Naive thymus-derived CD4-positive, alpha-beta T cell (primary cell): ENCODE results near the gene CAMKMT. TPM values are rescaled to one million over a fixed set of nuclear protein-coding genes. Genes with fewer than 3 reads are reported as not detected.

Source experiments
- ATAC-seq: fragments of 150-1000 bp; cut with Tn5 transposase; 2 replicates; pipeline ENCODE4 v1.10.0; 2021; ENCODE audit warnings: mild to moderate bottlenecking, moderate library complexity
- CTCF ChIA-PET: fragments of 350-600 bp; sonication (Branson Sonifier 250); formaldehyde crosslinking; loops from one replicate; lab custom pipeline; 2021; ENCODE audit warnings: antibody characterized with exemption; lab: Charles Lee
- POLR2A ChIA-PET: fragments of 350-600 bp; sonication (Branson Sonifier 250); formaldehyde crosslinking; loops from one replicate; lab custom pipeline; 2021; ENCODE audit warnings: antibody characterized with exemption, inconsistent platforms; lab: Charles Lee
- DNase-seq, 9 donors: peaks; one replicate each; pipeline versions ENCODE4 v3.0.0 to v3.0.0-alpha.2; 2020 to 2022; ENCODE audit warnings: mixed read lengths in 1 of 9
- H3K27ac ChIP-seq: one replicate; pipeline ENCODE4 v1.7.0; 2013; ENCODE audit warnings: mild to moderate bottlenecking, low read depth, low read length, moderate library complexity
- H3K27me3 ChIP-seq, 2 donors: one replicate each; pipeline ENCODE4 v1.7.0; 2013; ENCODE audit warnings: low read length in 2 of 2, mild to moderate bottlenecking in 2 of 2, moderate library complexity in 2 of 2; ENCODE audit not compliant: control insufficient read depth in 2 of 2, insufficient read depth in 2 of 2
- H3K36me3 ChIP-seq, 3 experiments: 1 replicate in 2 of 3; 2 replicates in 1 of 3; pipeline ENCODE4 v1.7.0; 2013; ENCODE audit warnings: low read length in 3 of 3, mild to moderate bottlenecking in 3 of 3, moderate library complexity in 1 of 3; ENCODE audit not compliant: insufficient read depth in 3 of 3, control insufficient read depth in 2 of 3
- H3K4me1 ChIP-seq, 2 donors: one replicate each; pipeline ENCODE4 v1.7.0; 2013; ENCODE audit warnings: low read length in 2 of 2, mild to moderate bottlenecking in 2 of 2, moderate library complexity in 1 of 2; ENCODE audit not compliant: control insufficient read depth in 2 of 2, insufficient read depth in 2 of 2
- H3K4me3 ChIP-seq: 2 replicates; pipeline ENCODE4 v1.7.0; 2013; ENCODE audit warnings: mild to moderate bottlenecking, low read length
- H3K9me3 ChIP-seq, 3 experiments: 1 replicate in 2 of 3; 2 replicates in 1 of 3; pipeline ENCODE4 v1.7.0; 2013; ENCODE audit warnings: low read length in 3 of 3; ENCODE audit not compliant: control insufficient read depth in 2 of 3
- H3K27ac Mint-ChIP-seq, 9 donors: one replicate each; pipeline ENCODE4 v1.8.0; 2020 to 2022; ENCODE audit warnings: mixed read lengths in 9 of 9, mild to moderate bottlenecking in 8 of 9, moderate library complexity in 5 of 9, inconsistent platforms in 2 of 9
- H3K27me3 Mint-ChIP-seq, 5 donors: one replicate each; pipeline ENCODE4 v1.8.0; 2021 to 2022; ENCODE audit warnings: mixed read lengths in 5 of 5, mild to moderate bottlenecking in 1 of 5
- H3K36me3 Mint-ChIP-seq, 5 donors: one replicate each; pipeline ENCODE4 v1.8.0; 2020 to 2022; ENCODE audit warnings: mixed read lengths in 5 of 5, mild to moderate bottlenecking in 3 of 5, inconsistent platforms in 1 of 5
- H3K4me1 Mint-ChIP-seq, 7 donors: one replicate each; pipeline ENCODE4 v1.8.0; 2020 to 2022; ENCODE audit warnings: mixed read lengths in 7 of 7, mild to moderate bottlenecking in 3 of 7, inconsistent platforms in 1 of 7
- H3K4me3 Mint-ChIP-seq, 10 donors: one replicate each; pipeline ENCODE4 v1.8.0; 2020 to 2022; ENCODE audit warnings: mild to moderate bottlenecking in 10 of 10, mixed read lengths in 10 of 10, moderate library complexity in 6 of 10, inconsistent platforms in 2 of 10
- H3K9me3 Mint-ChIP-seq, 11 donors: one replicate each; pipeline ENCODE4 v1.8.0; 2020 to 2022; ENCODE audit warnings: mixed read lengths in 11 of 11, mild to moderate bottlenecking in 4 of 11, inconsistent platforms in 1 of 11, moderate library complexity in 1 of 11
- intact Hi-C, 2 donors: fragments of 100-400 bp; cut with micrococcal nuclease; formaldehyde crosslinking; loops; one replicate each; pipeline ENCODE4 v1.15.1; 2023
- polyA plus RNA-seq, 2 donors: library from polyadenylated mRNA; unstranded; fragments of 300-500 nt; fragmentation: Illumina TruSeq; gene quantifications; one replicate each; pipeline ENCODE4 v1.2.3, GENCODE V29; 2021
- total RNA-seq, 6 experiments: library from RNA in 5 of 6; stranded (reverse) in 5 of 6; gene quantifications; 1 replicate in 5 of 6; 2 replicates in 1 of 6; pipeline ENCODE4 v1.2.3 and lab custom pipeline; 2021 to 2026

The CAMKMT gene
- total and polyA plus RNA-seq, 7 experiments from 2014 or later, result 11.1 to 20.8 (median 17.7) TPM

DNA sequence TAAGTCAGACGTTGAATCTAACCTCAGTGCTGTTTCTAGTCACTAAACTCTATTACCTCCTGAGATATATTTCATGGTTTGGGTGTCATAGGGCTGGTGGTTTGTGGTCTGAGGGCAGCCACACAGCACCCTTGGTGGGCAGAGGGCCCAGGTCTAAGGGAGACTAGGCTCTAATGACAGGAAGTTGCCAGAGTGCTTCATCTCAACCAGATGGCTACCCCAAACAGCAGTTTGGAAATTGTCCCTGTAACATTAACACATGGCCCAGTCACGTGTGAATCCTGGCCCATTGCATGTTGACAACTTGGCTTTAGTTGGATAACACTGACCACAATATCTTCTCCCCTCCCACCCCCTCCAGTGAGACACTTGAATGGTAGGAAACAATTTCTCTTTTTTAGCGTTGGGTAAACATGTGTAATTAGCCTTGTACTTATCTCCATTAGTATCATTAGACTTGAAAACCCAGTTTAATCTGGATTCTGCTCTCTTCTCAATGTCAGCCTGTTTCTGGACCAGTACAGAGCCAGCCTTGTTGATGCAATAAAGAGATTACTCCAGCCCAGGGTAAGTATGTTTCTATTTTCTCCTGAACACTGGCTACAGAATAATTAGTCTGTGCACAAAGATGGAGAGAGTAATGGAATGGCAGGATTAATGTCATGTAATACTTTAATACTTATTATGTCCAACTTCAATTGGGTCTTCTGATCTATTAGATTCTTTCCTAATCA, 392.0 kb downstream of the CAMKMT start:
- Histone ChIP-seq H3K9me3 (no peaks in the 10 kb centered on the region), H3K27ac (no peak overlapping the region), H3K27me3 (no peaks in the 10 kb centered on the region), H3K4me1 (no peaks in the 10 kb centered on the region), H3K36me3 (peaks cover 0 to 3% (median 0%) of the 10 kb centered on the region in 3 experiments), H3K4me3 (no peak overlapping the region)
- Mint-ChIP-seq H3K36me3 (peaks cover 0 to 64% (median 34%) of the 10 kb centered on the region in 5 donors), H3K4me3 (no peak overlapping the region), H3K27me3 (no peaks in the 10 kb centered on the region), H3K4me1 (peaks cover 0 to 4% (median 0%) of the 10 kb centered on the region in 7 donors), H3K9me3 (peaks cover 0 to 3% (median 0%) of the 10 kb centered on the region in 11 donors), H3K27ac (no peak overlapping the region)
- intact Hi-C loops, result no loop called here
- ChIA-PET CTCF (no interaction called here), POLR2A (interaction anchor here (0.7 kb wide), 1 partner anchor 47 kb away, joined by 4 read pairs; no protein-coding TSS in a partner anchor)
- DNase-seq, result no peak
- peak; percentile 44 for ATAC-seq

DNA sequence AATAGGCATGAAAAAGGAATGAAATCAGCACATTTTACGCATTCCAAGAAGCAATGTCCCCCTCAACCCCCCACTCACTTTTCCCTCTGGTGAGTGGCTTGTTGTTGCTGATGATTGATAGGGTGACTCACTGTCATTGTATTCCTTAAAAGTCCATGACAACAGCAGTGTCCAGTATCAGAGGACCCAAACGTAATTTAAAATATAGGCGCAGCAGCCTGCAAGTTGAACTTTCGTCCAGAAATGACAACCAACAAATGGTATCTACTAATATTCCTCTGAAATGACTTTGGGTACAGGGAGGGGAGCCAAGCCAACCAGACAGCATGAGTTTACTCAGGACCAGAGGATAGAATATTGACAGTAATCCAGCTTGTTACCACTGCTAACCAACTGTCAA, 396.8 kb downstream of the CAMKMT start:
- Histone ChIP-seq H3K9me3 (no peaks in the 10 kb centered on the region), H3K36me3 (no peaks in the 10 kb centered on the region), H3K4me3 (no peak overlapping the region), H3K27ac (no peak overlapping the region), H3K27me3 (no peaks in the 10 kb centered on the region), H3K4me1 (no peaks in the 10 kb centered on the region)
- Mint-ChIP-seq H3K36me3 (peaks cover 0 to 42% (median 16%) of the 10 kb centered on the region in 5 donors), H3K4me1 (peaks cover 0 to 10% (median 0%) of the 10 kb centered on the region in 7 donors), H3K9me3 (no peaks in the 10 kb centered on the region), H3K27ac (no peak overlapping the region), H3K4me3 (no peak overlapping the region), H3K27me3 (peaks cover 0 to 6% (median 0%) of the 10 kb centered on the region in 5 donors)
- ChIA-PET CTCF (no interaction called here), POLR2A (no interaction called here)
- intact Hi-C loops, result no loop called here
- no peak for DNase-seq
- no peak for ATAC-seq

DNA sequence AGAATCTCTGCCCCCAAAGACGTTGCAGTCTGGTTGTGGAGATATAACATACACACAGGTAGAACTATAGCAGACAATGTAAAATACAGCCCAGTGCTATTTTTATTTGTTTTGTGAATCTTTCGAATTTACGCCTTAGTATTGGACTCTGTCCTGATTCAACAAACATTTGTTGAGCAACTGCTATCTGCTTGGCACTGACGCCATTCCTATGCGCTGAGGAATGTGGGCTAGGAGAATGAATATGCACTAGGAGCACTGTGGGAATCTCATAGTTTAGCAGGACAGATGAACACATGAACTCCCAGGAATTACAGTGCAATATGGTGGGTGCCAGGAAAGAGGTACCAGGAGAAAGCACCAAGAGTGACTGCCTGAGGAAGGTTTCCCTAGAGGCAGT, 398.1 kb downstream of the CAMKMT start:
- H3K27me3 Mint-ChIP-seq, result peaks cover 0 to 6% (median 0%) of the 10 kb centered on the region in 5 donors
- ATAC-seq (no peak), DNase-seq (no peak)
- Histone ChIP-seq H3K27ac (no peak overlapping the region), H3K36me3 (no peaks in the 10 kb centered on the region), H3K27me3 (no peaks in the 10 kb centered on the region), H3K4me1 (no peaks in the 10 kb centered on the region), H3K4me3 (no peak overlapping the region), H3K9me3 (no peaks in the 10 kb centered on the region)
- H3K27ac Mint-ChIP-seq, result no peak overlapping the region
- peaks cover 0 to 10% (median 0%) of the 10 kb centered on the region in 7 donors for H3K4me1 Mint-ChIP-seq
- CTCF ChIA-PET, result no interaction called here
- H3K36me3 Mint-ChIP-seq, result peaks cover 0 to 40% (median 18%) of the 10 kb centered on the region in 5 donors
- POLR2A ChIA-PET, result no interaction called here
- intact Hi-C loops, result no loop called here
- H3K4me3 Mint-ChIP-seq, result no peak overlapping the region
- H3K9me3 Mint-ChIP-seq, result no peaks in the 10 kb centered on the region

DNA sequence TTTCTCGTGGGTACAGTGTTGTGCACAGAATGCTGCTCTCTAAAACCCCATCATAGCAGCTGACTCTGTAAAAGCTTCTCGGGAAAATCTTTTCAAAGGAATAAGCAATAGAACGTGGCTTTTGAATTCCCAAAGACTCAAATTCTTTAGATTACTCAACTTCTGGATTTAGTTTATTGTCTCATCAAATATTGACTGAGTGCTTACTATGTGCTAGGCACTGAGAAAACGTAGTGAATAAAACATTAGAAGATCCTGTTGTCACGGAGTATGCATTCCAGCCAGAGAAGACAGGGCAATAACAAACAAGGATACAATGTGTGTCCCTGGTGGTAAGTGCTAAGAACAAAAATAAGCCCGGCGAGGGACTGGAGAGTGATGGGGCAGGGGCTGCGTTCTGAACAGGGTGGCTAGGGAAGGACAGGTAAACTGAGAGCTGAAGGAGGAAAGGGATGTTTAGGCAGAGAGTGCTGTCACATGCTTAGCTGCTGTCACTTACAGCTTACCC, 401.6 kb downstream of the CAMKMT start:
- POLR2A ChIA-PET, result no interaction called here
- no peak for ATAC-seq
- H3K9me3 ChIP-seq, result no peaks in the 10 kb centered on the region
- Mint-ChIP-seq H3K4me1 (peaks cover 0 to 10% (median 0%) of the 10 kb centered on the region in 7 donors), H3K27ac (no peak overlapping the region), H3K36me3 (peaks cover 0 to 38% (median 22%) of the 10 kb centered on the region in 5 donors), H3K4me3 (no peak overlapping the region), H3K27me3 (peaks cover 0 to 20% (median 10%) of the 10 kb centered on the region in 5 donors), H3K9me3 (no peaks in the 10 kb centered on the region)
- no peaks in the 10 kb centered on the region for H3K36me3 ChIP-seq
- intact Hi-C loops, result no loop called here
- no peak overlapping the region for H3K4me3 ChIP-seq
- CTCF ChIA-PET, result no interaction called here
- no peaks in the 10 kb centered on the region for H3K4me1 ChIP-seq
- no peaks in the 10 kb centered on the region for H3K27me3 ChIP-seq
- H3K27ac ChIP-seq, result no peak overlapping the region
- DNase-seq, result no peak

DNA sequence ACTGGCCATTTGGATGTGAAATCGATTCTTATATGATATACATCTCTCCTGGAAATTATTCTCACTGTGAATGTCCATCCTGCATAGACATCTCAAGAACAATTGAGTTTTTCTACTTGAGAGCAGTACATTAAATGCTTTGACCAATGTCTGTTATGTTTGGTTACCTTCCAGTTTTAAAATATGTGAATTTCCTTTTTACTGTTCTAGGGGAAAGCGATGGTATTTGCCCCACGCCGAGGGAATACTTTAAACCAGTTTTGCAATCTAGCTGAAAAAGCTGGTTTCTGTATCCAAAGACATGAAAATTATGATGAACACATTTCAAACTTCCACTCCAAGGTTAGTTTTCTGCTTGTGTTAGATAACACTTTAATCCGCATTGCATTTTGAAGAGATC, 404.5 kb downstream of the CAMKMT start:
- H3K4me3 Mint-ChIP-seq, result no peak overlapping the region
- Histone ChIP-seq H3K9me3 (no peaks in the 10 kb centered on the region), H3K4me3 (no peak overlapping the region), H3K36me3 (no peaks in the 10 kb centered on the region), H3K27me3 (no peaks in the 10 kb centered on the region), H3K27ac (no peak overlapping the region), H3K4me1 (no peaks in the 10 kb centered on the region)
- H3K9me3 Mint-ChIP-seq, result no peaks in the 10 kb centered on the region
- H3K27ac Mint-ChIP-seq, result no peak overlapping the region
- H3K36me3 Mint-ChIP-seq, result peaks cover 0 to 39% (median 20%) of the 10 kb centered on the region in 5 donors
- H3K4me1 Mint-ChIP-seq, result no peaks in the 10 kb centered on the region
- intact Hi-C loops, result no loop called here
- H3K27me3 Mint-ChIP-seq, result peaks cover 0 to 39% (median 4%) of the 10 kb centered on the region in 5 donors
- ATAC-seq (no peak), DNase-seq (no peak)
- ChIA-PET POLR2A (no interaction called here), CTCF (no interaction called here)

DNA sequence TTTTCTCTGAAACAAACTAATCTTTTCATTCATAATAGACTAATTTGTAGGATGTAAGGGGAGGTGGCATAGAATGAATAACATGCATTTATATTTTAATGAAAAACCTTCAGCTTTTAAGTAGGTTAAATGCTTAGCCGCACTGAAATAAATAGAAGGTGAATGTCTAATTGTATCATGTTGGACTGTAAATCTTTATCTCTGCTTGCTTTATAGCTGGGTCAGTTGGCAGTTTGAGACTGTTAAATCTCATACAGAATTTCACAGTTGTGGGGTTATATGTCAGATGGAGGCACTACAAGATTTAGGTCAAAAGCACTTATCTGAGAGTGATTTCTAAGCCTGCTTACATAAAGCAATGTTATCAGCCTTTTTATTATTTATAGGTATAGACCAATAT, 405.0 kb downstream of the CAMKMT start:
- no peak overlapping the region for H3K4me3 ChIP-seq
- ATAC-seq (no peak), DNase-seq (no peak)
- Mint-ChIP-seq H3K27me3 (peaks cover 0 to 39% (median 4%) of the 10 kb centered on the region in 5 donors), H3K9me3 (no peaks in the 10 kb centered on the region), H3K4me3 (no peak overlapping the region), H3K36me3 (peaks cover 0 to 39% (median 20%) of the 10 kb centered on the region in 5 donors), H3K27ac (no peak overlapping the region), H3K4me1 (no peaks in the 10 kb centered on the region)
- POLR2A ChIA-PET, result no interaction called here
- no peaks in the 10 kb centered on the region for H3K27me3 ChIP-seq
- CTCF ChIA-PET, result no interaction called here
- H3K27ac ChIP-seq, result no peak overlapping the region
- no peaks in the 10 kb centered on the region for H3K36me3 ChIP-seq
- no peaks in the 10 kb centered on the region for H3K4me1 ChIP-seq
- H3K9me3 ChIP-seq, result no peaks in the 10 kb centered on the region
- intact Hi-C loops, result no loop called here

DNA sequence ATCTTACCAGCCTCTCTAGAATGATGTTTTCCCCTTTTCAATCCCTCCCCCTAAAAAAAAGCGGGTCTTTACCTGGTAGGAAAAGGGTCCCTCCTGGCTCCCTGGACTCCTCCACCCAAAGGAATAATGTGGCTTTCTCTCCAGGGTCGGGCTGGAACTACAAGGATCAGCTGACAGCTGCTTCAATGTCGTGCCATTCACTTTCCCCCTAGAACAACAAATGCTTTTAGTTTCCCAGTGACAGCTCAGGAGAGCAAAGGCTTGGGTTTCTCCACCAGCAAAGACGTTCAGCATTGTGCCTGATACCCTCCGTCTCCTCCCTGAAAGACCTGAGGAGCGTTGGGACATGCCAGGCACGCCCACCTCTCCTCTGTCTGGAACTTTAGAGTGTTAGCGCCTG, 405.9 kb downstream of the CAMKMT start:
- intact Hi-C loops, result no loop called here
- H3K4me3 Mint-ChIP-seq, result no peak overlapping the region
- H3K27ac ChIP-seq, result no peak overlapping the region
- peaks cover 0 to 46% (median 4%) of the 10 kb centered on the region in 5 donors for H3K27me3 Mint-ChIP-seq
- DNase-seq (no peak), ATAC-seq (no peak)
- ChIA-PET POLR2A (no interaction called here), CTCF (no interaction called here)
- no peak overlapping the region for H3K4me3 ChIP-seq
- no peaks in the 10 kb centered on the region for H3K9me3 ChIP-seq
- no peak overlapping the region for H3K27ac Mint-ChIP-seq
- no peaks in the 10 kb centered on the region for H3K27me3 ChIP-seq
- H3K9me3 Mint-ChIP-seq, result no peaks in the 10 kb centered on the region
- H3K4me1 Mint-ChIP-seq, result no peaks in the 10 kb centered on the region
- peaks cover 0 to 45% (median 28%) of the 10 kb centered on the region in 5 donors for H3K36me3 Mint-ChIP-seq
- no peaks in the 10 kb centered on the region for H3K4me1 ChIP-seq
- H3K36me3 ChIP-seq, result no peaks in the 10 kb centered on the region
